PC-3 (cell line): ENCODE data around the gene TSHZ3. TPM values are rescaled to one million over a fixed set of nuclear protein-coding genes. Genes with fewer than 3 reads are reported as not detected.

Experiments used
- ATAC-seq: fragments of 200-7000 bp; cut with Tn5 transposase; 2 replicates; pipeline ENCODE4 v1.9.1; 2020; ENCODE audit warnings: mild to moderate bottlenecking, moderate library complexity
- BruUV-seq: library from RNA; stranded (reverse); fragments of 400-500 nt; replicated peaks from 2 replicates; lab custom pipeline; 2021; lab: Mats Ljungman, UMichigan
- CTCF ChIA-PET: fragments of 300-600 bp; sonication (Branson Sonifier 250); formaldehyde crosslinking; loops from one replicate; lab custom pipeline; 2022; ENCODE audit warnings: antibody characterized with exemption; lab: Charles Lee
- POLR2A ChIA-PET: fragments of 300-600 bp; sonication (Branson Sonifier 250); formaldehyde crosslinking; loops from one replicate; lab custom pipeline; 2022; ENCODE audit warnings: antibody characterized with exemption; ENCODE audit not compliant: unreplicated experiment; lab: Charles Lee
- DNase-seq: peaks from one replicate; pipeline ENCODE4 v3.0.0-alpha.2; 2015
- H2AFZ ChIP-seq: fragments of 300-600 bp; sonication (generic); 2 replicates; pipeline ENCODE4 v1.6.0; 2016; ENCODE audit warnings: antibody characterized with exemption, low read length
- H3F3A ChIP-seq: fragments of 300-600 bp; sonication (generic); one replicate; pipeline ENCODE4 v1.6.0; 2017; ENCODE audit warnings: antibody characterized with exemption, low read length, control low read depth, mild to moderate bottlenecking; ENCODE audit not compliant: unreplicated experiment
- H3K27ac ChIP-seq: fragments of 300-600 bp; sonication (generic); 2 replicates; pipeline ENCODE4 v1.5.1; 2016; ENCODE audit warnings: mild to moderate bottlenecking, low read length
- H3K27me3 ChIP-seq: fragments of 300-600 bp; sonication (generic); 2 replicates; pipeline ENCODE4 v1.6.1; 2016; ENCODE audit warnings: low read length, mixed read lengths
- H3K36me3 ChIP-seq: fragments of 300-600 bp; sonication (generic); 2 replicates; pipeline ENCODE4 v1.6.1; 2016; ENCODE audit warnings: low read depth, mixed run types, low read length, mixed read lengths
- H3K4me1 ChIP-seq: fragments of 300-600 bp; sonication (generic); 2 replicates; pipeline ENCODE4 v1.5.1; 2016; ENCODE audit warnings: low read length; ENCODE audit not compliant: insufficient read depth
- H3K4me2 ChIP-seq: fragments of 300-600 bp; sonication (generic); 2 replicates; pipeline ENCODE4 v1.6.0; 2016; ENCODE audit warnings: low read length
- H3K4me3 ChIP-seq: fragments of 300-600 bp; sonication (generic); 2 replicates; pipeline ENCODE4 v1.5.1; 2016; ENCODE audit warnings: mild to moderate bottlenecking, low read length, mixed read lengths
- H3K79me2 ChIP-seq: fragments of 300-600 bp; sonication (generic); 2 replicates; pipeline ENCODE4 v1.6.1; 2017; ENCODE audit warnings: low read length, mixed read lengths
- H3K9ac ChIP-seq: fragments of 300-600 bp; sonication (generic); 2 replicates; pipeline ENCODE4 v1.6.0; 2016; ENCODE audit warnings: mild to moderate bottlenecking, low read length
- H3K9me2 ChIP-seq: fragments of 300-600 bp; sonication (generic); replicated peaks from 2 replicates; pipeline ENCODE4 v1.6.1; 2016; ENCODE audit warnings: mixed run types, low read length, mixed read lengths
- H3K9me3 ChIP-seq: fragments of 300-600 bp; sonication (generic); 2 replicates; pipeline ENCODE4 v1.6.1; 2016; ENCODE audit warnings: low read length, mixed read lengths
- H4K20me1 ChIP-seq: fragments of 300-600 bp; sonication (generic); 2 replicates; pipeline ENCODE4 v1.6.1; 2016; ENCODE audit warnings: low read length, mixed read lengths
- EZH2 ChIP-seq: fragments of 300-600 bp; sonication (generic); IDR thresholded peaks from one replicate; pipeline ENCODE4 v1.6.1; 2017; ENCODE audit warnings: antibody characterized with exemption, mild to moderate bottlenecking, low read length; ENCODE audit not compliant: unreplicated experiment
- EZH2phosphoT487 ChIP-seq: fragments of 300-600 bp; sonication (generic); IDR thresholded peaks from 2 replicates; pipeline ENCODE4 v1.6.1; 2018; ENCODE audit warnings: mild to moderate bottlenecking, antibody characterized with exemption, low read length, borderline replicate concordance
- intact Hi-C: fragments of 100-400 bp; cut with micrococcal nuclease; formaldehyde crosslinking; loops from 2 replicates; pipeline ENCODE4 v1.9.0; 2023
- total RNA-seq: library from RNA; depleted of rRNA; stranded (reverse); fragments of >200 nt; gene quantifications from 2 replicates; pipeline ENCODE4 v1.2.3, GENCODE V29; 2014
- TF ChIP-seq, protein P1 (sequence below): fragments of 300-600 bp; sonication (generic); conservative IDR thresholded peaks from 2 replicates; pipeline ENCODE4 v1.5.1; 2017; ENCODE audit warnings: antibody characterized with exemption, low read depth, mild to moderate bottlenecking, low read length

Gene TSHZ3
- total RNA-seq, 1 experiment from 2014 or later: 0.18 TPM

DNA sequence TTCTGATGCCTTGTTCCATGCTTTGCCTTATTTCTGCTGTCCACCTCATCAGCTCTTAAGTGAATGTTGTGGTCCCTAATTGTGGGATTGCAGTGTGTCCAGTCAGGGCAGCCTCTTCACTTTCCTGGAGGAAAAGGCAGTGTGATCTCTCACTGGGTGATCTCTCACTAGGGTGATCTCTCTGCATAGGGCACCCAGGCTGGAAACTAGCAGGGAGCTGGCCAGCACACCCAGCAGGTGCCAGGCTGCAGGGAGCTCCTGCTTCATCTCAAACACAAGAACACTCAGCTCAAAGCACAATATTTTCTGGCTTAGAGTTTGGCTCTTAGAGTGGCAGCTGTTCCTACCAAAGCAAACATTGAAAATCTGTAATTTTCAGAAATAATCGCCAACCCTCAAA lies 36.5 kb upstream of the TSHZ3 start:
- Histone ChIP-seq H4K20me1 (no peaks in the 10 kb centered on the region), H3K9ac (no peak overlapping the region), H2AFZ (no peak overlapping the region), H3K9me2 (no peaks in the 10 kb centered on the region), H3K9me3 (no peaks in the 10 kb centered on the region), H3F3A (no peaks in the 10 kb centered on the region), H3K79me2 (no peaks in the 10 kb centered on the region), H3K4me1 (no peaks in the 10 kb centered on the region), H3K27ac (no peak overlapping the region), H3K4me2 (no peak overlapping the region), H3K4me3 (no peak overlapping the region), H3K36me3 (no peaks in the 10 kb centered on the region), H3K27me3 (no peaks in the 10 kb centered on the region)
- no TSS peak for BruUV-seq
- POLR2A ChIA-PET: no interaction called here
- intact Hi-C loops: no loop called here
- CTCF ChIA-PET: no interaction called here
- no peak for ATAC-seq
- no peak for DNase-seq
- TF ChIP-seq EZH2phosphoT487 (no peak), EZH2 (no peak)
- TF ChIP-seq, protein P1, sequence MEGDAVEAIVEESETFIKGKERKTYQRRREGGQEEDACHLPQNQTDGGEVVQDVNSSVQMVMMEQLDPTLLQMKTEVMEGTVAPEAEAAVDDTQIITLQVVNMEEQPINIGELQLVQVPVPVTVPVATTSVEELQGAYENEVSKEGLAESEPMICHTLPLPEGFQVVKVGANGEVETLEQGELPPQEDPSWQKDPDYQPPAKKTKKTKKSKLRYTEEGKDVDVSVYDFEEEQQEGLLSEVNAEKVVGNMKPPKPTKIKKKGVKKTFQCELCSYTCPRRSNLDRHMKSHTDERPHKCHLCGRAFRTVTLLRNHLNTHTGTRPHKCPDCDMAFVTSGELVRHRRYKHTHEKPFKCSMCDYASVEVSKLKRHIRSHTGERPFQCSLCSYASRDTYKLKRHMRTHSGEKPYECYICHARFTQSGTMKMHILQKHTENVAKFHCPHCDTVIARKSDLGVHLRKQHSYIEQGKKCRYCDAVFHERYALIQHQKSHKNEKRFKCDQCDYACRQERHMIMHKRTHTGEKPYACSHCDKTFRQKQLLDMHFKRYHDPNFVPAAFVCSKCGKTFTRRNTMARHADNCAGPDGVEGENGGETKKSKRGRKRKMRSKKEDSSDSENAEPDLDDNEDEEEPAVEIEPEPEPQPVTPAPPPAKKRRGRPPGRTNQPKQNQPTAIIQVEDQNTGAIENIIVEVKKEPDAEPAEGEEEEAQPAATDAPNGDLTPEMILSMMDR: no peak

DNA sequence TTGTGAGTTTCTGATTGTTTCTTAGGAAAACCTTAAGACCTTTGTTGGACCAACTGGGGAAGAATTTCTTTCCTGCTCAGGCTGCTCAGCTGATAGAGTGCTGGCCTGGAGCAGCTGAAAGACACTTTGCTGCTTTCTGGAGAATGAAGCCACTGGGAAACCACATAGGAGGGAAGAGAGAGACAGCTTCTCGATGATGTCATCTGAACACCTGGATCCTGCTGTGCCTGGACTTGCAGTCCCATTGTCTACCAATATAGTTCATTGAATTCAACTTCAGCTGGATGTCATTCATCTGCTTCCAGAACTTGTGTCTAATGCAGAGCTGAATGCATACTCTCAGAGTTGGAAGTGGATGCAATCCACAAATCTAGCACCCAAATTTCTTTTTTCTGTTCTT lies 34.3 kb upstream of the TSHZ3 start:
- Histone ChIP-seq H3K9ac (no peak overlapping the region), H3K9me2 (no peaks in the 10 kb centered on the region), H3K4me1 (no peaks in the 10 kb centered on the region), H2AFZ (no peak overlapping the region), H3K79me2 (no peaks in the 10 kb centered on the region), H3K27ac (no peak overlapping the region), H3F3A (no peaks in the 10 kb centered on the region), H3K4me2 (no peak overlapping the region), H3K4me3 (no peak overlapping the region), H3K36me3 (no peaks in the 10 kb centered on the region), H3K27me3 (no peaks in the 10 kb centered on the region), H3K9me3 (no peaks in the 10 kb centered on the region), H4K20me1 (no peaks in the 10 kb centered on the region)
- TF ChIP-seq, protein P1: no peak
- TF ChIP-seq EZH2phosphoT487: no peak
- no peak for TF ChIP-seq EZH2
- ChIA-PET POLR2A (no interaction called here), CTCF (no interaction called here)
- ATAC-seq (no peak), DNase-seq (no peak)
- BruUV-seq: no TSS peak
- intact Hi-C loops: no loop called here

DNA sequence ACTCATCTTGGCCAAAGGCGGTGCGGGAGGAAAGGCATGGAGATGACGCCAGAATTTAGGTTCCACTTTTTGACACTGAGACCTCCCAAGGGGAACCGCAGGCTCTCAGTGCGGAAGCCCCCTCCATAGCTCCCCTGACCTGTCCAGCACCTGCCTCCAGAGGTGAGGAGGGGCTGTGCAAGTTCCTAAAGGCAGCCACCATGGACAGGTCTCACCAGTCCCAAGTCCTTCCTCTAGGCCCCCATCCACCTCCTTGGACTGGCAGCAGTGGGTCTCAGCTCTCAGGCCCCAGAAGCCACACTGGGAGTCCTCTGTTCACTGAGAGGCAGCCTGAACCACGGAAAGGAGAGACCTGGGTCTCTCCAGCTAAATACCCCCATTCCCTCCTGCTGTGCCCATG lies 31.6 kb upstream of the TSHZ3 start:
- Histone ChIP-seq H3K9ac (no peak overlapping the region), H3K27me3 (no peaks in the 10 kb centered on the region), H3F3A (no peaks in the 10 kb centered on the region), H3K9me3 (no peaks in the 10 kb centered on the region), H3K4me3 (no peak overlapping the region), H3K36me3 (no peaks in the 10 kb centered on the region), H2AFZ (no peak overlapping the region), H3K27ac (no peak overlapping the region), H4K20me1 (no peaks in the 10 kb centered on the region), H3K4me2 (no peak overlapping the region), H3K9me2 (no peaks in the 10 kb centered on the region), H3K79me2 (no peaks in the 10 kb centered on the region), H3K4me1 (peaks cover 7% of the 10 kb centered on the region; the same call in 1 of the 2 replicates)
- DNase-seq: no peak
- intact Hi-C loops: no loop called here
- BruUV-seq: no TSS peak
- TF ChIP-seq, protein P1: no peak
- CTCF ChIA-PET: no interaction called here
- POLR2A ChIA-PET: no interaction called here
- no peak for ATAC-seq
